Measurements from ENCODE around the gene ZDHHC8.

- no peak for TF ChIP-seq CTCF (IDR thresholded peaks at IDR 0.05)
- TF ChIP-seq POLR2A (IDR thresholded peaks at IDR 0.05), result no peak
These were observed 2.4 kb downstream of the ZDHHC8 start for GRCh38 chr22:20133930-20134549.
